Measurements from ENCODE around the gene IL17C. TPM values are rescaled to one million over a fixed set of nuclear protein-coding genes. Genes with fewer than 3 reads are reported as not detected.
"Not testable (repeated sequence)": the region's sequence is repeated elsewhere in the genome, so short reads cannot be mapped to it uniquely, and the experiment has no call there.

IL17C gene
- total RNA-seq, 2 donors from 2014 or later, result 0.42 to 0.56 TPM

- ATAC-seq (replicated peaks), result peak; percentile 38
- no peaks in the 10 kb centered on the region for H3K27me3 Mint-ChIP-seq
- no peak overlapping the region for H3K4me3 Mint-ChIP-seq
- H3K4me1 Mint-ChIP-seq, result no peaks in the 10 kb centered on the region
- H3K9me3 Mint-ChIP-seq, result no peaks in the 10 kb centered on the region
- H3K27ac Mint-ChIP-seq, result peak overlapping the region; percentile 61
- H3K36me3 Mint-ChIP-seq (ENCODE audit: low read depth), result peaks cover 94% of the 10 kb centered on the region
These were observed 36.9 kb upstream of the IL17C start for GRCh38 chr16:88601313-88602036.

- peaks cover 94% of the 10 kb centered on the region for H3K36me3 Mint-ChIP-seq (ENCODE audit: low read depth)
- no peaks in the 10 kb centered on the region for H3K4me1 Mint-ChIP-seq
- no peaks in the 10 kb centered on the region for H3K9me3 Mint-ChIP-seq
- H3K4me3 Mint-ChIP-seq, result no peak overlapping the region
- ATAC-seq (replicated peaks), result no peak
- peak overlapping the region; percentile 61 for H3K27ac Mint-ChIP-seq
- H3K27me3 Mint-ChIP-seq, result no peaks in the 10 kb centered on the region
These were observed 36.3 kb upstream of the IL17C start for GRCh38 chr16:88602091-88602490.

GRCh38 chr16:88605186-88606147 lies 32.9 kb upstream of the IL17C start:
- H3K27ac Mint-ChIP-seq, result no peak overlapping the region
- no peak for ATAC-seq (replicated peaks)
- H3K9me3 Mint-ChIP-seq, result no peaks in the 10 kb centered on the region
- peaks cover 7% of the 10 kb centered on the region for H3K4me1 Mint-ChIP-seq
- H3K4me3 Mint-ChIP-seq, result no peak overlapping the region
- no peaks in the 10 kb centered on the region for H3K27me3 Mint-ChIP-seq
- H3K36me3 Mint-ChIP-seq (ENCODE audit: low read depth), result peaks cover 94% of the 10 kb centered on the region

GRCh38 chr16:88606148-88606757 lies 32.1 kb upstream of the IL17C start:
- no peak for ATAC-seq (replicated peaks)
- Mint-ChIP-seq H3K9me3 (no peaks in the 10 kb centered on the region), H3K36me3 (ENCODE audit: low read depth) (peaks cover 94% of the 10 kb centered on the region), H3K27ac (no peak overlapping the region), H3K27me3 (no peaks in the 10 kb centered on the region), H3K4me3 (no peak overlapping the region), H3K4me1 (peaks cover 12% of the 10 kb centered on the region)

- peak overlapping the region; percentile 24 for H3K27ac Mint-ChIP-seq
- H3K4me1 Mint-ChIP-seq, result peaks cover 14% of the 10 kb centered on the region
- ATAC-seq (replicated peaks), result no peak
These were observed 30.3 kb upstream of the IL17C start for GRCh38 chr16:88608076-88608475.

GRCh38 chr16:88609426-88609825 lies 28.9 kb upstream of the IL17C start:
- peaks cover 17% of the 10 kb centered on the region for H3K4me1 Mint-ChIP-seq

More at GRCh38 chr16:88608076-88608475, 30.3 kb upstream of the IL17C start:
- Mint-ChIP-seq H3K27me3 (no peaks in the 10 kb centered on the region), H3K4me3 (no peak overlapping the region), H3K9me3 (no peaks in the 10 kb centered on the region), H3K36me3 (ENCODE audit: low read depth) (peaks cover 92% of the 10 kb centered on the region)

GRCh38 chr16:88610080-88610479 lies 28.3 kb upstream of the IL17C start:
- no peak for ATAC-seq (replicated peaks)
- Mint-ChIP-seq H3K4me3 (no peak overlapping the region), H3K4me1 (peaks cover 18% of the 10 kb centered on the region), H3K36me3 (ENCODE audit: low read depth) (peaks cover 94% of the 10 kb centered on the region), H3K27ac (no peak overlapping the region), H3K27me3 (no peaks in the 10 kb centered on the region), H3K9me3 (no peaks in the 10 kb centered on the region)

More at GRCh38 chr16:88609426-88609825, 28.9 kb upstream of the IL17C start:
- ATAC-seq (replicated peaks); H3K9me3 Mint-ChIP-seq; H3K27me3 Mint-ChIP-seq; H3K27ac Mint-ChIP-seq; H3K4me3 Mint-ChIP-seq: not testable (repeated sequence)
- H3K36me3 Mint-ChIP-seq (ENCODE audit: low read depth), result peaks cover 93% of the 10 kb centered on the region

- ATAC-seq (replicated peaks), result no peak
- Mint-ChIP-seq H3K36me3 (ENCODE audit: low read depth) (peaks cover 91% of the 10 kb centered on the region), H3K9me3 (no peaks in the 10 kb centered on the region), H3K27ac (peak overlapping the region; percentile 65), H3K4me1 (peaks cover 21% of the 10 kb centered on the region), H3K4me3 (no peak overlapping the region), H3K27me3 (no peaks in the 10 kb centered on the region)
These were observed 27.2 kb upstream of the IL17C start for GRCh38 chr16:88610909-88611812.

GRCh38 chr16:88613293-88613692 lies 25.1 kb upstream of the IL17C start:
- Mint-ChIP-seq H3K27ac (peak overlapping the region; percentile 32), H3K4me3 (no peak overlapping the region), H3K27me3 (no peaks in the 10 kb centered on the region), H3K4me1 (peaks cover 14% of the 10 kb centered on the region), H3K36me3 (ENCODE audit: low read depth) (peaks cover 69% of the 10 kb centered on the region), H3K9me3 (no peaks in the 10 kb centered on the region)
- ATAC-seq (replicated peaks), result no peak

GRCh38 chr16:88613911-88614817 lies 24.2 kb upstream of the IL17C start:
- H3K9me3 Mint-ChIP-seq, result no peaks in the 10 kb centered on the region
- no peak overlapping the region for H3K4me3 Mint-ChIP-seq
- H3K27ac Mint-ChIP-seq, result peak overlapping the region; percentile 32
- H3K4me1 Mint-ChIP-seq, result peaks cover 14% of the 10 kb centered on the region
- no peaks in the 10 kb centered on the region for H3K27me3 Mint-ChIP-seq
- H3K36me3 Mint-ChIP-seq (ENCODE audit: low read depth), result peaks cover 65% of the 10 kb centered on the region
- ATAC-seq (replicated peaks), result no peak

- Mint-ChIP-seq H3K27ac (peak overlapping the region; percentile 84), H3K36me3 (ENCODE audit: low read depth) (peaks cover 65% of the 10 kb centered on the region), H3K4me3 (no peak overlapping the region), H3K27me3 (no peaks in the 10 kb centered on the region), H3K9me3 (no peaks in the 10 kb centered on the region), H3K4me1 (peaks cover 20% of the 10 kb centered on the region)
- ATAC-seq (replicated peaks), result no peak
These were observed 23.4 kb upstream of the IL17C start for GRCh38 chr16:88614818-88615580.

GRCh38 chr16:88616320-88616719 lies 22.1 kb upstream of the IL17C start:
- H3K36me3 Mint-ChIP-seq (ENCODE audit: low read depth), result peaks cover 61% of the 10 kb centered on the region
- peaks cover 16% of the 10 kb centered on the region for H3K4me1 Mint-ChIP-seq
- H3K4me3 Mint-ChIP-seq, result no peak overlapping the region
- no peaks in the 10 kb centered on the region for H3K27me3 Mint-ChIP-seq
- H3K27ac Mint-ChIP-seq, result peak overlapping the region; percentile 71
- no peaks in the 10 kb centered on the region for H3K9me3 Mint-ChIP-seq
- no peak for ATAC-seq (replicated peaks)

Data from activated T-helper 17 cell treated with anti-CD3 and anti-CD28 coated beads, Interleukin-2, amount 50 U/mL, for 72 hours (primary cell).